Stimulated activated CD8-positive, alpha-beta memory T cell treated with anti-CD3 and anti-CD28 coated beads, Interleukin-7, amount 100 ng/mL, for 24 hours (primary cell): ENCODE measurements around the gene PPP2R2B.
"Not testable (repeated sequence)": the region's sequence is repeated elsewhere in the genome, so short reads cannot be mapped to it uniquely, and the experiment has no call there.

Source experiments
- DNase-seq: peaks from one replicate; pipeline ENCODE4 v3.0.0-alpha.2; 2020; ENCODE audit warnings: low read depth

PPP2R2B gene

DNA sequence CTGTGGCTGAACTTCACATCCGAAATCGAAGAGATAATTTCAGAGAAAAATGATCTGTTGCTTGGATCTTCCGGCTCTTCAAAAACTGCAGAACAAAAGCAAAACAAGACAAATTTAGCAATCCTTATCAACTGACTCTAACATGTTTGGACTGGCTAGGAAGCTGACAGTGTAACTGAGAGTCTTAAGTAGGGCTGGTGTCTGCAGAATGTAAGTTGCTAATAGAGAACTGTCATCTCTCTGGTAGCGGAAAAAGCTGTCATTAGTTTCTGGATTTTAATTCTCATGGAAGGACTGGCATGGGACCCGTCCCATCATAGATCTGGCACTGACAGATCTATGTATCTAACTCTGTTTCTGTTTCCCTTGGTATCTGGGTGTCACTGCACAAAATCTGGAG lies 278.2 kb downstream of the PPP2R2B start:
- no peak for DNase-seq

DNA sequence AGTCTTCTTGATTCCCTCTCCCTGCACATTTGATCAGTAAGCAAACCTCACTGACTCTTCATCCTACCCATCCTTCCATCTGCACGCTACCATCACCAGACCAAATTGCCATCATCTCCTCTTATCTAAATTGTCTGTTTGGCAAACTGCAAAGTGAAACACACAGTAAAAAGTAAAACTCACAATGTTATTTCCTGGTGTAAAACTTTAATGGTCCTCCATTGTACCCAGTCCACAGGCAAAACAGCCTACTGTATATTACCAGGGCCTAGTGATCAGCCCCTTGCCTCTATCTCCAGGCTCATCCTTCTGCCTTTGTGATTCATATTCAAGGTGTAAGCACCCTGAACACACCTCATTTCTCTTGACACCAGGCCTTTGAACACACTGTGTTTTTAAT lies 279.3 kb downstream of the PPP2R2B start:
- no peak for DNase-seq

GRCh38 chr5:146595088-146595487 lies 283.5 kb downstream of the PPP2R2B start:
- no peak for DNase-seq

GRCh38 chr5:146592352-146592751 lies 286.2 kb downstream of the PPP2R2B start:
- no peak for DNase-seq

- no peak for DNase-seq
Observed at GRCh38 chr5:146589028-146589345, 289.6 kb downstream of the PPP2R2B start.

DNA sequence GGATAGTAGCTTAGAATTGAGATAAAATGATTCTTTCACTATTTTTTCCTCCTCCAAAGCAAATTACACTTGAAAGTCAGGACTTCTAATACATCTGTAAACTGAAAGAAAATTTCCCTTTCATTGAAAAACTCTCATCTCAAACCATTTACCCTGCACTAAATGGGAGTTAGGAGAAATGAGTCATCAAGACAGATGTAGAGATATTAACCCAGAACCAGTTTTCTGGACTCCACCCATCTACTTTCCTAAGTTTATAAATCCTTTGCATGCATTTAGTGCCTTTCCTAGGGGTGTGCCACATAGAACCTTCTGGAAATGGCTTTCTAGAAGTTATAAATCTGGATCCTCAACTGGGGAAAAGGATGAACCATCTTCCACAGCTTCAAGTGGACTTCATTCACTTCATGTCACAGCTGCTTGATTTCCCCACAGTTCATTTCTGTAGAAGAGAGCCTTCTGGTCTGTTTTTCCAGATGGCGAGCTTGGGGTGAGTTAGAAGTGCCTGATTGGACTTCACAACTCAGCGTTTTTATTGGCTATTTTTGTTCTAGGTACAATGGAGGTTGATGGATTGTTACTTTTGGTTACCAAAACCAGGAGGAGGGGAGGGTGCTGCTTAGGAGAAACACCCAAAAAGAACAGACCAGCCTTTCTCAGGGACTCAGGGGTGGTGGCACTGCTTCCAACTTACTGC lies 290.1 kb downstream of the PPP2R2B start:
- DNase-seq, result no peak

DNA sequence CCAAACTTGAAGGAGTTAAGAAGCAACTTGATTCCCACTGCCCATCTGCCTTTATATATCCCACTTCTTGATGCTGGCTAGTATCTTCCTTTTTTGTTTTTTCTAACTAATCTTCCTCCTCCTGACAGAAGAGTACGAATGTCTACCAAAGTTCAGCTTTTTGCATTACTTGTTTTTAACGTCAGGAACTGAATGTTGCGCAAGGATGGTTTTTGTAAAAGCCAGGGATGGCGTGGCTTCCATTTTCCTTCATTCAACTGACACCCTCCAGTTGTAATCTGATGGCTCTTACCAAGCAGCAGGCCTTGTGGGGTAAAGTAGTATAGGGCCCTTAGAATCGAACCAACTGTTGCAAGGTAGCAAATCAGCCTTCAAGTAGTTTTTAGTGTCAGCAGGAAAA lies 291.8 kb downstream of the PPP2R2B start:
- no peak for DNase-seq

DNA sequence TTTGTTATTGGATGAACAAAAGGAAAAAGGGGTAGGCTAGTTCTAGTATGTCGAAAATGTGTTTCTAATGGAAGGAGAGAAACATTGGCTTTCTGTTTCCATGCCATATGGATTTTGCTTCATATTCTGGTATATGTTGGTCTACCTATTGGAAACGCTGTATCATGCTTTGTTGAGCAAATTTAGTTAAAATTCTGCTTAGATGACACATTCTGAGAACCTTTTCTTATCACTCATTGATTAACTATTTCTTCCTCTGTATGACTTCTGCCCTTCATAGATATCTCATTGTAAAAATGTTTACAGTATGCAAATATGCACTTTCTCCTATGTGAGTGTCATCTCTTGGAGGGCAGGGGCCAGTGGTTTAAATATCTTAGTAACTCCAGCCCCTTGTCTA lies 293.8 kb downstream of the PPP2R2B start:
- DNase-seq, result no peak

- DNase-seq, result no peak
Observed at GRCh38 chr5:146582051-146582596, 296.4 kb downstream of the PPP2R2B start.

- no peak for DNase-seq
Observed at GRCh38 chr5:146580237-146580636, 298.3 kb downstream of the PPP2R2B start.

DNA sequence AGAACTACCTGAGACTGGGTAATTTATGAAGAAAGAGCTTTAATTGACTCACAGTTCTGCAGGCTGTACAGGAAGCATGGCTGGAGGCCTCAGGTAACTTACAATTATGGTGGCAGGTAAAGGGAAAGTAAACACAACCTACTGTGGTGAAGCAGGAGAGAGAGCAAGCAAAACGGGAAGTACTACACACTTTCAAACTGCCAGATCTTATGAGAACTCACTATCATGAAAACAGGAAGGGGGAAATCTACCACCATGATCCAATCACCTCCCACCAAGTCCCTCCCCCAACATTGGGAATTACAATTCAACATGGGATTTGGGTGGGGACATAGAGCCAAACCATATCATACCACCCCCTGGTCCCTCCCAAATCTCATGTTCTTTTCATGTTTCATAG lies 303.8 kb downstream of the PPP2R2B start:
- DNase-seq, result no peak

- no peak for DNase-seq
Observed at GRCh38 chr5:146568161-146568560, 310.4 kb downstream of the PPP2R2B start.

GRCh38 chr5:146565764-146566367 lies 312.7 kb downstream of the PPP2R2B start:
- peak; percentile 12 for DNase-seq

DNA sequence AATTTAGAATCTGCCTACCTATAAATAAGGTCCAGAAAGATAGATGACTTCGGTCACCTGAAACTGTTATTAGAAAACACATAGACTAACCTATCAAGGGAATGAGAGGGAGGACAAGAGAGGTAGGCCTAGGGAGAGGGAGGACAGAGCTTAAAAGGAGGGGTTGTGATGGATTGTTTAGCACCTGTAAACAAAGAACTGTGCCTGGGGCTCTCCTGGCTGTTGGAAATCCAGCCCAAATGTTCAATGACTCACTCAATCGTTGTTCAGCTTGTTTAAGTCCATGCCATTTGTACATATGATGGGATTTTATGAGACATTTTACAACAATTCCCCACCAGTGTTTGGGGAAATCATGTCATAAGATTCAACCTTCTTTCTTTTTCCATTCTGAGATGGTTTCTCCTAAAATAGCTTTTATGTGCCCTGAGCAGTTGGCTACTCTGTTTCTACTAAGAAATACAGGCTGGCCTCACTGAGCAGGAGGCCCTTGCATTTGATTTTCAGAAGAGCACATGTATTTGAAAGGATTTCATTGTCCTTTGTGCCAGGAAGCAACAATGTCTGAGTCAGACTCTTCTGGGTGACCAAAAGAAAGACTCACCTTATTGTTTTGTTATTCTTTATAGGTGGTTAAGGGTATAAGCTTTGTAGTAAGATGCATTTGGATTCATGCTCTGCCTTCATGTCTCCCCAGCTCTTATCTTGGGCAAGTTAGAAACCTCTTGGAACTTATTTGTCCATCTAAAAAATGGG lies 314.4 kb downstream of the PPP2R2B start:
- no peak for DNase-seq

- no peak for DNase-seq
Observed at GRCh38 chr5:146562461-146562860, 316.1 kb downstream of the PPP2R2B start.

DNA sequence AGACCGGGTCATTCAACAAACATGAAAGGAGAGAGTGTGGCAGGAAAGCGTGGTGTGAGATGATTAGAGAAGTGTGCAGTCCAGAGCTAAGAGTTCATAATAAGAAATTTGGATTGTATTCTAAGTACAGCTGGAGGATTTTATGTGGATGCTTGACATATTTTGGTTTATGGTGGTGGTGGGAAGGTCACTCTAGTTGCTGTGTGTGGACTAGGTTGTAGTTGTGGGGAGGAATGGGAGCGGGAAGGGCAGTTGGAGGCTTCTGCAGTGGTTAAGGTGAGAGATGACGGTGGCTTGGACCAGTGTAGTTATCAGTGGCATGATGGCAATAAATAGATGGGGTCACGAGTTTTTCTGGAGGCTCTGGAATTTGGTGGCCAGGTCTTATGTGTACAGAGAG lies 316.8 kb downstream of the PPP2R2B start:
- DNase-seq, result no peak

DNA sequence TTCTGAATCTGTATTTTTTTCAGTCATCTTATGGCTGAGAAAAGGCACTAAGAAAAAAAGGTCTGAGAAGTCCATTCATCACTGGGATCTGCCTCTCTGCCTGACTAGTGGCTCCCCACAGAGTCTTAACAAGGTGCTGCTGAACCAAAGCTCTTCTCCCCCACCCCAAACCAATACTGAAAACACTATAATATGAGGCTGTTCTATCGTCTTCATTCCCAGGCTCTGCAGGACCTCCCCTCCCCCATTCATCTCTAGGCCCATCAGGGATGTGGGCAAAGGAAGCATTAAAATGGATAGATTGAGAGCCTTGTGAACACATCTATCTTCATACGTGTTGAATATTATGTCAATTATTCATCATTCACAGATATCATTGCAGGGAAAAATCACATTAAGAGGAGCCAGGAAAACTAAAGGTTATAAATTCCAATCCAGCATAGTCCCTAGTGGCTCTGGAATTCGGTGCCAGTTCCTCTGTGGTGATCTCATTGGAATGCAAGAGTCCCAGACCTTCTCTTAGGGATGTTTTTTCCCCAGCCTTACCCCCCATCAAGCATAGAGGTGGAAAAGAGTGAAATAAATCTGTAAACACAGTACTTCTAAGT lies 318.2 kb downstream of the PPP2R2B start:
- DNase-seq, result no peak

DNA sequence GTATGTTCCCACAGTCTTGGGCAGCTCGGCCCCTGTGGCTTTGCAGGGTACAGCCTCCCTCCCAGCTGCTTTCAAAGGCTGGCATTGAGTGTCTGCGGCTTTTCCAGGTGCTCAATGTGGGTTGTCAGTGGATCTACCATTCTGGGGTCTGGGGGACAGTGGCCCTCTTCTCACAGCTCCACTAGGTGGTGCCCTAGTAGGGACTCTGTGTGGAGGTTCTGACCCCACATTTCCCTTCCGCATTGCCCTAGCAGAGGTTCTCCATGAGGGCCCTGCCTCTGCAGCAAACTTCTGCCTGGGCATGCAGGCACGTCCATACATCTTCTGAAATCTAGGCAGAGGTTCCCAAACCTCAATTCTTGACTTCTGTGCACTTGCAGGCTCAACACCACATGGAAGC lies 321.7 kb downstream of the PPP2R2B start:
- not testable (repeated sequence) for DNase-seq

GRCh38 chr5:146553446-146553845 lies 325.1 kb downstream of the PPP2R2B start:
- DNase-seq, result no peak

- no peak for DNase-seq
Observed at GRCh38 chr5:146549615-146550014, 328.9 kb downstream of the PPP2R2B start.

GRCh38 chr5:146548781-146549449 lies 329.6 kb downstream of the PPP2R2B start:
- DNase-seq, result no peak

- no peak for DNase-seq
Observed at GRCh38 chr5:146544232-146544631, 334.3 kb downstream of the PPP2R2B start.
